Karpas-422 (cell line): Measurements from ENCODE around the gene DHX57. TPM values are rescaled to one million over a fixed set of nuclear protein-coding genes. Genes with fewer than 3 reads are reported as not detected.
A peak's percentile ranks its signal among the peaks of the same experiment; 100 is the strongest.
"Not testable (repeated sequence)": the region's sequence is repeated elsewhere in the genome, so short reads cannot be mapped to it uniquely, and the experiment has no call there.

ENCODE experiments used
- DNase-seq: peaks from one replicate; pipeline ENCODE4 v3.0.0-alpha.2; 2015
- H2AFZ ChIP-seq: fragments of 200-600 bp; sonication (generic); 2 replicates; pipeline ENCODE4 v1.6.1; 2014; ENCODE audit warnings: antibody characterized with exemption, low read length, mixed read lengths
- H3K27ac ChIP-seq: fragments of 200-600 bp; sonication (generic); 2 replicates; pipeline ENCODE4 v1.5.1; 2014; ENCODE audit warnings: mild to moderate bottlenecking, low read length, moderate library complexity
- H3K27me3 ChIP-seq: fragments of 200-600 bp; sonication (generic); 2 replicates; pipeline ENCODE4 v1.6.1; 2014; ENCODE audit warnings: low read length, mixed read lengths
- H3K36me3 ChIP-seq: fragments of 200-600 bp; sonication (generic); 2 replicates; pipeline ENCODE4 v1.6.1; 2014; ENCODE audit warnings: low read length, mixed read lengths; ENCODE audit not compliant: insufficient read depth
- H3K4me1 ChIP-seq: fragments of 200-600 bp; sonication (generic); 2 replicates; pipeline ENCODE4 v1.6.1; 2014; ENCODE audit warnings: mild to moderate bottlenecking, low read length, mixed read lengths
- H3K4me2 ChIP-seq: fragments of 200-600 bp; sonication (generic); 2 replicates; pipeline ENCODE4 v1.6.1; 2014; ENCODE audit warnings: low read length, low read depth, mild to moderate bottlenecking; ENCODE audit not compliant: poor library complexity, severe bottlenecking
- H3K4me3 ChIP-seq: fragments of 200-600 bp; sonication (generic); 2 replicates; pipeline ENCODE4 v1.5.1; 2014; ENCODE audit warnings: mild to moderate bottlenecking, antibody characterized with exemption, low read length, mixed read lengths
- H3K79me2 ChIP-seq: fragments of 200-600 bp; sonication (generic); 2 replicates; pipeline ENCODE4 v1.6.1; 2014; ENCODE audit warnings: mild to moderate bottlenecking, low read length, mixed read lengths
- H3K9ac ChIP-seq: fragments of 200-600 bp; sonication (generic); 2 replicates; pipeline ENCODE4 v1.6.0; 2014; ENCODE audit warnings: low read length
- H3K9me2 ChIP-seq: fragments of 200-600 bp; sonication (generic), shearing (Covaris generic); replicated peaks from 2 replicates; pipeline ENCODE4 v1.6.0; 2014; ENCODE audit warnings: mild to moderate bottlenecking, low read length, moderate library complexity; ENCODE audit not compliant: insufficient read depth
- H3K9me3 ChIP-seq: fragments of 300-700, 200-600 bp; sonication (generic); 2 replicates; pipeline ENCODE4 v1.6.1; 2014; ENCODE audit warnings: low read length, mixed read lengths
- H4K20me1 ChIP-seq: fragments of 200-600 bp; sonication (generic); 2 replicates; pipeline ENCODE4 v1.6.1; 2014; ENCODE audit warnings: mild to moderate bottlenecking, antibody characterized with exemption, low read length, low read depth; ENCODE audit not compliant: insufficient read depth
- total RNA-seq: library from RNA; depleted of rRNA; stranded (reverse); fragments of >200 nt; shearing (Covaris generic); gene quantifications from 2 replicates; pipeline ENCODE4 v1.2.3, GENCODE V29; 2014; ENCODE audit warnings: low replicate concordance

Gene DHX57
- total RNA-seq, 1 experiment from 2014 or later: 21.4 TPM

- no peaks in the 10 kb centered on the region for H3K9me2 ChIP-seq
- no peaks in the 10 kb centered on the region for H3K9me3 ChIP-seq
- no peak overlapping the region for H3K4me2 ChIP-seq
- no peak overlapping the region for H3K4me3 ChIP-seq
- H4K20me1 ChIP-seq: no peaks in the 10 kb centered on the region
- no peaks in the 10 kb centered on the region for H3K79me2 ChIP-seq
- no peak overlapping the region for H3K9ac ChIP-seq
- peaks cover 3% of the 10 kb centered on the region; the same call in 1 of the 2 replicates for H3K4me1 ChIP-seq
- peaks cover 5% of the 10 kb centered on the region; the same call in 1 of the 2 replicates for H3K36me3 ChIP-seq
- no peak overlapping the region for H2AFZ ChIP-seq
- no peak overlapping the region for H3K27ac ChIP-seq
- no peaks in the 10 kb centered on the region for H3K27me3 ChIP-seq
- no peak for DNase-seq
Observed at GRCh38 chr2:38792751-38793150, 83.0 kb downstream of the DHX57 start.

- H3K9me3 ChIP-seq, H3K9me2 ChIP-seq, H3K27me3 ChIP-seq, H4K20me1 ChIP-seq, H3K4me2 ChIP-seq, H3K9ac ChIP-seq, H3K4me1 ChIP-seq, H3K36me3 ChIP-seq, H3K27ac ChIP-seq, H2AFZ ChIP-seq, H3K79me2 ChIP-seq, H3K4me3 ChIP-seq, DNase-seq: not testable (repeated sequence)
Observed at GRCh38 chr2:38792321-38792720, 83.4 kb downstream of the DHX57 start.

GRCh38 chr2:38791744-38792143 lies 84.0 kb downstream of the DHX57 start:
- Histone ChIP-seq H3K27me3 (no peaks in the 10 kb centered on the region), H3K4me3 (no peak overlapping the region), H3K9me2 (no peaks in the 10 kb centered on the region), H3K79me2 (no peaks in the 10 kb centered on the region), H3K27ac (no peak overlapping the region), H3K4me1 (peaks cover 3% of the 10 kb centered on the region; the same call in 1 of the 2 replicates), H2AFZ (no peak overlapping the region), H3K36me3 (no peaks in the 10 kb centered on the region), H3K4me2 (no peak overlapping the region), H3K9ac (no peak overlapping the region), H4K20me1 (no peaks in the 10 kb centered on the region), H3K9me3 (no peaks in the 10 kb centered on the region)
- peak; percentile 47 for DNase-seq

GRCh38 chr2:38789691-38790090 lies 86.0 kb downstream of the DHX57 start:
- H3K27ac ChIP-seq: no peak overlapping the region
- H3K9me2 ChIP-seq: no peaks in the 10 kb centered on the region
- no peak overlapping the region for H3K4me2 ChIP-seq
- H3K79me2 ChIP-seq: no peaks in the 10 kb centered on the region
- H3K9ac ChIP-seq: no peak overlapping the region
- no peak overlapping the region for H3K4me3 ChIP-seq
- DNase-seq: no peak
- no peaks in the 10 kb centered on the region for H4K20me1 ChIP-seq
- no peaks in the 10 kb centered on the region for H3K36me3 ChIP-seq
- peaks cover 3% of the 10 kb centered on the region; the same call in 1 of the 2 replicates for H3K4me1 ChIP-seq
- H3K9me3 ChIP-seq: no peaks in the 10 kb centered on the region
- no peak overlapping the region for H2AFZ ChIP-seq
- no peaks in the 10 kb centered on the region for H3K27me3 ChIP-seq

- peaks cover 3% of the 10 kb centered on the region; the same call in 1 of the 2 replicates for H3K4me1 ChIP-seq
- no peaks in the 10 kb centered on the region for H3K9me2 ChIP-seq
- no peaks in the 10 kb centered on the region for H4K20me1 ChIP-seq
- no peaks in the 10 kb centered on the region for H3K79me2 ChIP-seq
- no peaks in the 10 kb centered on the region for H3K27me3 ChIP-seq
- no peaks in the 10 kb centered on the region for H3K36me3 ChIP-seq
- no peak overlapping the region for H3K4me2 ChIP-seq
- DNase-seq: no peak
- H3K9me3 ChIP-seq: no peaks in the 10 kb centered on the region
- H2AFZ ChIP-seq: no peak overlapping the region
- H3K9ac ChIP-seq: no peak overlapping the region
- no peak overlapping the region for H3K27ac ChIP-seq
- H3K4me3 ChIP-seq: no peak overlapping the region
Observed at GRCh38 chr2:38788306-38788705, 87.4 kb downstream of the DHX57 start.

DNA sequence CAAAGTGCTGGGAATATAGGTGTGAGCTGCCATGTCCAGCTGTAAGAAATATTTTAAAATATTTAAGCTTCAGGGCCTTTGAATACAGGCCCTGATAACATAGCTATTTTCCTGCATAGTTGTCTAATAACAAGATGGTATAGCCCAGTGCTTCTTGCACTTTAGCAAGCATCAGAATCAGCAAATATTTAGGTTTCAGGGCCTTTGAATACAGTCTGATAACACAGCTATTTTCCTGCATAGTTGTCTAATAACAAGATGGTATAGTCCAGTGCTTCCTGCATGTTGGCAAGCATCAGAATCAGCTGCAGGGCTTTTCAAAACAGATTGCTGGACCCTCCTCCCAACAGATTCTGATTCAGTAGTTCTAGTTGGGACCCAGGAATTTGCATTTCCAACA lies 92.1 kb downstream of the DHX57 start:
- Histone ChIP-seq H3K4me3 (no peak overlapping the region), H3K9ac (no peak overlapping the region), H2AFZ (no peak overlapping the region), H3K9me2 (no peaks in the 10 kb centered on the region), H3K36me3 (peaks cover 7% of the 10 kb centered on the region), H3K4me1 (peaks cover 7% of the 10 kb centered on the region), H3K79me2 (peaks cover 7% of the 10 kb centered on the region), H3K4me2 (no peak overlapping the region), H4K20me1 (no peaks in the 10 kb centered on the region), H3K9me3 (no peaks in the 10 kb centered on the region), H3K27me3 (no peaks in the 10 kb centered on the region), H3K27ac (no peak overlapping the region)
- no peak for DNase-seq

DNA sequence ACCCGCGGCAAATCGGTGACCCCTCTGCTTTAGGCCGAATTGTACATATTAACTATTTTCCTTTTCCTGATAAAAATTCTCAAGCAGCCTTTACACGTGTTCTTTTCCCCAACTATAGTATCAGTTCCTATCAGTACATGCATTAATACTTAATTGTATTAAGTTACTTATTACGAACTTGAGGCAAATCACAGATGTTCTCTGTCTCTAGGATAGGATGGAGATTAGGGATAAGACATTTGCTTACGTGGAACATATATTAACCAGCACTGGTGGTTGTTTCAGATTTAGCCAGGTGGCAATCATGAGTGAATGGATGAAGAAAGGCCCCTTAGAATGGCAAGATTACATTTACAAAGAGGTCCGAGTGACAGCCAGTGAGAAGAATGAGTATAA lies 97.0 kb downstream of the DHX57 start:
- 0 out of 2 replicates have a peak overlapping the region, but pooled peaks have one; percentile 22 for H2AFZ ChIP-seq

GRCh38 chr2:38776531-38776930 lies 99.2 kb downstream of the DHX57 start:
- Histone ChIP-seq H3K9me2 (no peaks in the 10 kb centered on the region), H3K79me2 (peaks cover 13% of the 10 kb centered on the region), H3K4me3 (no peak overlapping the region), H3K4me2 (no peak overlapping the region), H3K27me3 (no peaks in the 10 kb centered on the region), H2AFZ (no peak overlapping the region), H3K36me3 (peaks cover 4% of the 10 kb centered on the region), H4K20me1 (no peaks in the 10 kb centered on the region), H3K9ac (no peak overlapping the region), H3K9me3 (no peaks in the 10 kb centered on the region), H3K4me1 (peaks cover 13% of the 10 kb centered on the region), H3K27ac (no peak overlapping the region)
- DNase-seq: no peak

More for the DNA sequence above, 97.0 kb downstream of the DHX57 start:
- Histone ChIP-seq H3K9me2 (no peaks in the 10 kb centered on the region), H3K9me3 (no peaks in the 10 kb centered on the region), H3K27me3 (no peaks in the 10 kb centered on the region), H4K20me1 (no peaks in the 10 kb centered on the region), H3K9ac (peak overlapping the region; percentile 78), H3K79me2 (peaks cover 13% of the 10 kb centered on the region), H3K4me3 (peak overlapping the region; percentile 76), H3K36me3 (peaks cover 7% of the 10 kb centered on the region), H3K27ac (peak overlapping the region; percentile 40; the same call in 1 of the 2 replicates), H3K4me1 (peaks cover 13% of the 10 kb centered on the region), H3K4me2 (peak overlapping the region; percentile 93)
- peak; percentile 49 for DNase-seq

- no peak overlapping the region for H3K9ac ChIP-seq
Observed at GRCh38 chr2:38775921-38776225, 99.9 kb downstream of the DHX57 start.

More at GRCh38 chr2:38775921-38776225, 99.9 kb downstream of the DHX57 start:
- Histone ChIP-seq H3K27me3 (no peaks in the 10 kb centered on the region), H3K9me2 (no peaks in the 10 kb centered on the region), H3K27ac (no peak overlapping the region), H3K4me3 (no peak overlapping the region), H2AFZ (no peak overlapping the region), H3K79me2 (peaks cover 13% of the 10 kb centered on the region), H4K20me1 (no peaks in the 10 kb centered on the region), H3K4me1 (peaks cover 13% of the 10 kb centered on the region), H3K4me2 (no peak overlapping the region), H3K9me3 (no peaks in the 10 kb centered on the region), H3K36me3 (no peaks in the 10 kb centered on the region)
- no peak for DNase-seq
